NCI-H226 (cell line): ENCODE results near the gene RNF141.

Experiments
- DNase-seq: peaks from one replicate; pipeline ENCODE4 v3.0.0-alpha.2; 2015

The RNF141 gene

DNA sequence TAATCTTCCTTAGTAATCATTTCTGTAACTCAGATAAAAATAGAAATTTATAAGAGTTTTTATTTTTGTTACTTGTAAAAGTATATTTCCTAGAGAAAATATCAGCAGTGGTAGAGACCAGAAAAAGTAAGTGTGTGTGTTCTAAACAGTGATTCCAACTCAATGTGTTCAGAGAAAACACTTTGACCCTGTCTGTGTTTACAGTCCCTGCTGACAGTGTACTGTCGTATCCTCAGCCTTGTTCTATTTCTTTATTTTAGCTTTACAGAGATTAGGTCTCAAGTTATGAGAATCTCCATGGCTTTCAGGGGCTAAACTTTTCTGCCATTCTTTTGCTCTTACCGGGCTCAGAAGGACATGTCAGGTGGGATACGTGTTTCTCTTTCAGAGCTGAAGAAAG is 17.3 kb upstream of the RNF141 start:
- DNase-seq: no peak

DNA sequence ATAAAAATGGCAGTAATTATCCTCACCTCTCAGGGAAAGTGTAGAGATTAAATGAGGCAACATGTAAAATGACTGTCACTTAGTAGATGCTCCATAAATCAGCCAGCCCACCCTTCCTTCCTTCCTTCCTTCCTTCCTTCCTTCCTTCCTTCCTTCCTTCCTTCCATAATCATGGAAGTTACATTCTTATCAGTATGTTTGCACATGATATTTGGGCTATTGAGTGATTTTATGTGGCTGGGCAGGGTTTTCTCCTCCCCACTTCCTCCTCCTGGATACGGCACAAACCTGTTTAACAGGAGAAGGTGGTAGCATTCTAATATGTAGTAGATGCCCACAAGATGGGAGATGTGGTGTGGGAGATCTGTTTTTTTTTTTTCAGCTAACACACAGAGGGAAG is 15.6 kb upstream of the RNF141 start:
- DNase-seq: no peak

DNA sequence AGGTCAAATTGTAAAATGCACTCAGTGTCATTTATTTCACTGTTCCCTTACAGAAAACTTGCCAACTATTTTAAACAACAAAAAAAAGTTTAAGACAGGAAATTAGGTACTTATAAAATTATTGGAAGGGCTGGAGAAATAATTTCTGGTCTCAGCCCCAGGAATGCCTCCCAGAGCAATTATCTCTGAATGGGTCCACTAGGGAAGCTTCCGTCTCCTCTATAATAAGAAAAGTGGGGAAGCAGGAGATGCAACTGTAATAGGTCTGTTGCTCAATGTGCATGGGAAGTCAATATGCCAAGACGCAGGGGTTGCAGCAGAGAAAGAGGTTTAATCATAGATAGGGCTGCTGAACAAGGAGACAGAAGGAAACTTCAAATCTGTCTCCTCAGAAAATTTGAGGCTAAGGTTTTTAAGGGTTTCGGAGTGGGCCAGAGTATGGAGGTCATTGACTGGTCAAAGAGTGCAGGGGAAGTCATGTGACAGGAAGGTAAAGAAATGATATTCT is 10.9 kb upstream of the RNF141 start:
- DNase-seq: no peak

DNA sequence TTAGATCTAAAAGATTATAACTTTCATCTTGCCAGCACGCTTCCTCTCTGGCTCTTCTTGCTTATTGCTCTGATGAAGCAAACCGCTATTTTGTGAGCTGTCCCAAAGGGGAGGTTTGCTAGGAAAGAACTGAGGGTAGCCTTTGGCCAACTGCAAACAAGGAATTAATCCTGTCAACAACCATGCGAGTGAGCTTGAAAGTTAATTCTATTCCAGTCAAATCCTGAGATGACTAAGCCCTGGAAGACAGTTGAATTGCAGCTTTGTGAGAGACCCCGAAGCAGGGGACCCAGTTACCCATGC is 10.3 kb upstream of the RNF141 start:
- DNase-seq: no peak

DNA sequence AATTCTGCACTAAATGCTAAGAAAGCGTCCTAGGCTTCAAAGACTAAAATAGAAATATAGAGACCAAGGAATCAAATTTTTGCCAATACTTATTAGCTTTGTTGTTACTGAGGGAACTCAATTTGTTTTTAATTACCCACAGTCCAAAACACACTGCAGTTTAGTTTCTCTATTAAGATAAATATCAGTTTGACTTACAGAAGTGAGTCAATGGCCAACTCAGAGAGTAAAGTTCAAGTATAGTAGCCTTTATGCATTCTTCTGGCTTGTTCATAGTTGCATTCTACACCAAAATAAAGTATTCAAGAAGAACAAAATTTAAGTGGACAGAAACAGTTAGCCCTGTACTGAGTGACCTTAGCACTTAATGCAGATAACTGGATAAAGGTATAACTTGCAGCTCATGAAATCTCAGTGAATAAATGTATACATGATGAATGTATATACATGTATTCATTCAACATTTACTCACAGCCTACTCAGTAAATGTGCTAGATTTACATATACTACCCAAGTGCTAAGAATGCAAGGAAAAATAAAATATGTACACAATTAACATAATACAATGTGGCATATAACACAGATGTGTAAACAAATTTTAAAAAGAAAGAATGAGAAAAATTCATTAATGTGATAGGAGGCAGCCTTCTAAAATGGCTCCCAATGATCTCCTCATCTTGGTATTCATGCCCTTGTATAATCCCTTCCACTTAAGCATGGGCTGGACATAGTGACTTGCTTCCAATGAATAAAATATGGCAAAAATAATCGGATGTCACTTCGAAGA is 9.7 kb upstream of the RNF141 start:
- DNase-seq: no peak

DNA sequence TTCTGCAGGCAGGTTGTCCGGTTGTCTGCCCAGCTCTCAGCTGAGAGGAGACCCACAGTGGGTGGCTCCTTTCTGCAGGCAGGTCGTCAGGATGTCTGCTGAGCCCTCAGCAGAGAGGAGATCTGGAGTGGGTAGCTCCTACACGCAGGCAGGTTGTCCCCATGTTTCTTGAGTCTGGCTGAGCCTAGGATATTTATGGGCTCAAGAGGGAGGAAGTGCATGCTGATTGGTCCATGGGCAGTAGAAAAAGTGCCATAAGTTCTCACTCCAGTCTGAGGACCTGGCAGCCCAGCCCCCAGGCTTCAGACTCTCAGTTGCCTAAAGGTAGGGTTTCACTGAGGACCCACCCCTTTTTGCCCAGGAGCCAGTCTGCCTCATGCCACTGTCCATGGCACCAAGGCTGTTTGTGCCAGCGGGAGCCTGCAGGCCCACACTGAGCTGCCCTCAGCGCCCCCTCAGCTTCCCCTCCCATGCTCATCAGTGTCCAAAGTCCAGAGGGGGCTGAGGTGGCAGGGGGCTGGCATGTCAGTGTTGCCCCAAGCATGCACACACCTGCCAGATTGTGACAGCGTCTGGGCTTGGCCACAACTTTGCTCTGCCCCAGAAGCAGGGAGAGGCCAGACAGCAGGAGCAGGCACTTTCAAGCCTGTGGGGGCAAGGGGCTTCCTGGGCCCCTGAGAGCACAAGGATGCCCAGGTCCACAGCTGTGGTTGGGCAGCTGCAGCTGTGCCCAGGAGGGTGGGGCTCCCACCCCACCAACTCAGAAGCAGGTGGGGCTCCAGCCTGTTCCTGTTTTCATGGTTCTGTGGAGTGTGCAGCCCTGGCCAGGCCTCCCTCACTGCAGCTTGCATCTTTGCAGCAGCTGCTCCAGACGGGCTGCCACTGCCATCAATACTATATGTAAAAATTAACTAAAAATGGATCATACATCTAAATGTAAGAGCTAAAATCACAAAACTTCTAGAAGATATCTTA is 3.8 kb upstream of the RNF141 start:
- DNase-seq: no peak

DNA sequence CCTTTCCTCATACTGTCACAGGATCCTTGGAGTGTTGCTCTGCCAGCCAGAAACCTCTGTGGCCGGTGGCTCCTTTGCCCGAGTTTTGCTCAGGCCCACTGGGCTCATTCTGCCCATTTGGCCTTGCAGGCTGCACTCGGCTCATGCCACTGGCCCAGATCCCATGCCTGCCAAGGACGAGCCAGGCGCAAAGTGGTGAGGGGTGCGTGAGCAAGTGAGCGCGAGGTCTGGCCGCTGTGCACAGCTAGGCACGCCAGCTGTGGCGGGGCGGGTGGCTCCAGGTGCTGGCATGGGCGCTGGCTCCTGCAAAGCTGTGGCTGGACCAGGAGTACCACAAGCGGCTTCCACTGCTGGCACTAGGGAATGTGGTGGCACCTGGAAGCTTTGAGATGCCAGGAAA is 2.8 kb upstream of the RNF141 start:
- no peak for DNase-seq

DNA sequence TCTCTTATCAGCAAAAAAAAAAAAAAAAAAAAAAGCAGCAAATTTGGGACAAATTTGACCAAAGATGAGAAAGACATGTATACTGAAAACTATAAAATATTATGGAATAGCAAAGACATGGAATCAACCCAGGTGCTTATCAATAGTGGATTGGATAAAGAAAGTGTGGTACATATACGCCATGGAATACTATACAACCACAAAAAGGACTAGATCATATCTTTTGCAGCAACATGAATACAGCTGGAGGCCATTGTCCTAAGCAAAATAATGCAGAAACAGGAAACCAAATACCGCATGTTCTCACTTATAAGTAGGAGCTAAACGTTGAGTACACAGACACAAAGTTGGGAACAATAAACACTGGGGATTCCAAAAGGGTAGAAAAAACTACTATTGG is 1.8 kb upstream of the RNF141 start:
- DNase-seq: no peak

DNA sequence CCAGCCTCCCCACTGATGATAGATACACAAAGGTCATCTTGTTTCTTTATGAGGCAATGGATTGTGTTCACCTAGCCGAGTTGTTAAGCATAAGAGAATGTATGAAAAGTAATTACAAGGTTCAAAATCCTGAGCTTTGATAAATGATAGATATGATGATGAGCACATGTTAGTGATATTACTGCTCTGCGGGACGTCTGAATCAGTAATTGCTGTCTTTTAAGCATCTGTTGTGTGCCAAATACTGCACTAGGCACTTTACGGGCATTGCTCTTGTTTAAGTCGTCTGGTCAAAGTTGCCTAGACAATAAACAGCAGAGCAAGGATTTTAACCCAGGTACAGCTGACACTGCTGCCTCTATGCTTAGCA is 559 bp upstream of the RNF141 start:
- DNase-seq: no peak

DNA sequence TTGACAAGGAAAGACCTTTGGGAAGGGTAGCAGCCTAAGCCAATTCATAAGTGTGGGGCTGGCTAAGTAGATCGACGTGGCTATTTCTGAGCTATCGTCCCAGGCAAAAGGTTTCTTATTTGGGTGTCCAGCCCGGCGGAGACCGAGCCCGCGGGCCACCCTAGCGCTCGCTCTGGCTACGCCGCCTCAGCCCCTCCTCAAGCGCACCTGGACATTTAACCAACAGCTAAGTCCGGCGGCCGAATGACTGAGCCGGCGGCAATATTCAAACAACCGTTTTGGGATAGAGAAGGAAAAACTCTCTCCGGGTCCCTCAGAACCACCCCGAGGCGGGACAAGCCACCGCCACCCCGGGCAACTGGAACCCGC is 457 bp downstream of the RNF141 start:
- DNase-seq: no peak

DNA sequence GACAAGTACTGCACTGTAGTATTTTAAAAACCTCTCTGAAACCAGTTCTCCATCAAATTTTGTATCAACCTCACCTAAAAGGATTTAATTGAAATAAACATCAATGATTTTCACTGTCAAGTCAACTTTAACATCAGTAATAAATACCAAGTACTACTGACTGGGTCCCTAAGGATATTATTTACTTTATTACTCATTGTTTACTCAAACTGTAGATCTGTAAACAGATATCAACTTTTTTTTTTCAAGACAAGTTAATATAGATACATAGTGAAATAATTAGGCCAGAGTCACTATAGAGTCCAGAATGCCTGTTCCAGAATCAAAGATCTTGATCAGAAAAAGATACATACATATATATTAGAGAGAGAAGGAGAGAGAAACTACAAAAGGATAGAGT is 1.6 kb downstream of the RNF141 start:
- DNase-seq: no peak

DNA sequence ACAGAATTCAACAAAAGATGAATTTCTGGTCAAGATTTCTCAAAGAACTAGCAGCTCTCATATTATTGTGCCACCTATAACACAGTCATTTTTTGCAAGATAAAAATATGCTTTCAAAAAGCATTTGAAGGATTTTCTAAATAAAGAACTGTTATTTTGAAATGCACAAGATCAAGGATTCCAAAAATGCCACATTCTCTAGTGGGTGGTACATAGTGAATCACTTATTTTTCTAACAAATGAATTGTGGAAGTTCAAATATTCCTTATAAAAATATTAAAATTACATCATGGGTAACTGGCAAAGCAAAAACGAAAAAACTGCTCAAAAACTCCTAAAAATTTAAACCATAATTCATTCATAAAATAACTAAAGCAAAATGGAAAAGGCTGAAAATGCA is 2.1 kb downstream of the RNF141 start:
- no peak for DNase-seq

DNA sequence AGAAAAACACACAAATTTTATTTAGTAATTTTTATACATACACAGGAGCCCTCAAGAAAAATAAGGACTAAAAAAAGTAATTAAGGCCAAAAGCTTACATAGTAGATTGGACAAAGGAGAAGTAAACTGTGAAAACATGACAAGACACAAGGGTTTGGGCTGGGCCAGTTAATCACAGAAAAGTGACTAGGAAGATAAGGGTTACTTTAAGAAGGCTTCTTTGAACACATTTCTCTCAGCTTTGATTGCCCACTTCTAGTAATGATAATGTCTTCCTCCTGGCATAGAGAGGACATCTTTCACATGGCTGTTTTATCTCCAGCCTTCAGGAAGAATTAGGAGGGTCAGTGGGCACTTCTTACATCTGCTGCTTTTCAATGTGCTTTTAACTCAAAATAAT is 3.4 kb downstream of the RNF141 start:
- no peak for DNase-seq

DNA sequence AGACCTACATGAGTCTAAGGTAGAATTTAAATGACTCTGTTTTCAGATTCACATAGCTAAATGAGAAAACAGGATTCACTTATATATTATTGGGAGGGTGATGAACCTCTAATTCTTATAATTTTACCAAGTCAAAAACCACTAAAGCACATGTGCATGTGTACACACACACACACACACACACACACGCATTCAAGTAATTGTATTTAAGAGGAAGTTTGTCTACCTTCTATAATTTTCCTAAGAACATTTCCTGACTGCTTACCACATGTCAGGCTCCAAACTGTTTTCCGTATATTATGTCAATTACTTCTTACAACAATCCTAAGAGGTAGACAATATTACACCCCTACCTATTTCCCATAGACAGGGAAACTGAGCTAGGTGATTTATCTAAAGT is 6.7 kb downstream of the RNF141 start:
- DNase-seq: no peak

DNA sequence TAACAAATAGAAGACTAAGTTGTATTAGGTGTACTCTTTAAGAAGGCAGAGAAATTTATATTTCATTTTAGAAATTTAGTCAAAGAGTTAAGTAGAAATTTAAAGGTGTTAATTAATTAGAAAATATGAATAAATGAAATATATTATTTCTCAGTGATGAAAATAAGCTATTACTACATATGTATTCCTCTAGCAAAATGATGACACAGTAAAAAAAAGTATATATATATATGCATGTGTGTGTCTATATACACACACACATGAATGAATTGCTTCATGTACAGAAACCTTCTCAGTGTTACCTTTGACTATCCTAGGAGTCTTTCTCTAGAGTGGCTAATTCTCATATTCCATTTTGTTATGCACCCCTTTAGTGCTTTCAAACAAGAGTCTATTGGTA is 7.7 kb downstream of the RNF141 start:
- no peak for DNase-seq

DNA sequence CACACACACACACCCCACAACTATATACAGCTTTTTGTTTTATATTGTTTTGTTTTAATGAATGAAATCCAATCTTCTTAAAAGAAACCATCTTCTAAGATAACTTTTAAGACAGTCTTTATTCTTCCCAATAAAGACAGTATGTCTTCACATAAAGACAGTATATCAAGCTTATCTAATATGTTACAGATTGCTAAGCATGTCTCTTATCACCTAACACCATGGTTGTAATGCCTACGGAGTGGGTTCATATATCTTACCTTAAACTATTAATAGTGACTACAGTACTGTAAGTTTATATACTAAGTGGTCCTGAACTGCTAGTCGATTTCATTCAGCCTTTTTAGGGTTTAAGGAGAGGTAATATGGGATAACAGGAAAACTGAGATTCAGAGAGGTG is 8.5 kb downstream of the RNF141 start:
- DNase-seq: no peak

DNA sequence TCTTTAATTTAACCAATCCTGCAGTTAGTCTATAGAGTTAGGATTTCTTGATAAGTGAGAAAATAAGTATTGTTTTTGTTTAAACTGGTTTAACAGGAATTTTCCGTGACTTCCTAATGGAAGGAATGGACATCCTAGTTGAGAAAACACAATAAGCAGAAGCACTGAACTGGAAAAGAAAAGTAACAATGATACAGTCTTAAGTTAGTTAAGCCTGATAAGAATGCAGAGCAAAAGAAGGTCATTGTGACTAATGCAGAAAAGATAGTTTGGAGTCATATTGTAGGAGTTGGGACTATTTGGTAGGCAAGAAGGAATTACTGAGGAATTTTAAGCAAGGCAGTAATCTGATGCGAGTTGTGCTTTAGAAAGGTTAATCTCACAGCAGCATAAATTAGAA is 11.7 kb downstream of the RNF141 start:
- no peak for DNase-seq

DNA sequence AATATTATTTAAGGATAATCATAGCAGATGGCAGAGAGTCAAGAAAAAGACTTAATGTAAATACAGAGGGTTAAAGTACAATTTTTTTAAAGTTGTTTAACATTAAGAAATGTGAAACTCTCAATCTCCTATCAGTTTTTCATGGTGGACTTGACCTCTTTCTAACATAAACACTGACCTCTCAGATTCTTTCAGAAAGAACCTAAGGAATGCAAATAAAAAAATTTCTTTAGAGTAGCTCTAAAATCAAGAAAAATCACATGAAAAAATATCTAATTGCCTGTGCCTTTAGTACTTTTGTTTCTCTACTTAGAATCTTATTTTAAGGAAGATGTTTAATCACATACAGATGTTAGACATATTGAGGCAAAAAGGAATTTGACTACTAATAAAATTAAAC is 12.9 kb downstream of the RNF141 start:
- no peak for DNase-seq

DNA sequence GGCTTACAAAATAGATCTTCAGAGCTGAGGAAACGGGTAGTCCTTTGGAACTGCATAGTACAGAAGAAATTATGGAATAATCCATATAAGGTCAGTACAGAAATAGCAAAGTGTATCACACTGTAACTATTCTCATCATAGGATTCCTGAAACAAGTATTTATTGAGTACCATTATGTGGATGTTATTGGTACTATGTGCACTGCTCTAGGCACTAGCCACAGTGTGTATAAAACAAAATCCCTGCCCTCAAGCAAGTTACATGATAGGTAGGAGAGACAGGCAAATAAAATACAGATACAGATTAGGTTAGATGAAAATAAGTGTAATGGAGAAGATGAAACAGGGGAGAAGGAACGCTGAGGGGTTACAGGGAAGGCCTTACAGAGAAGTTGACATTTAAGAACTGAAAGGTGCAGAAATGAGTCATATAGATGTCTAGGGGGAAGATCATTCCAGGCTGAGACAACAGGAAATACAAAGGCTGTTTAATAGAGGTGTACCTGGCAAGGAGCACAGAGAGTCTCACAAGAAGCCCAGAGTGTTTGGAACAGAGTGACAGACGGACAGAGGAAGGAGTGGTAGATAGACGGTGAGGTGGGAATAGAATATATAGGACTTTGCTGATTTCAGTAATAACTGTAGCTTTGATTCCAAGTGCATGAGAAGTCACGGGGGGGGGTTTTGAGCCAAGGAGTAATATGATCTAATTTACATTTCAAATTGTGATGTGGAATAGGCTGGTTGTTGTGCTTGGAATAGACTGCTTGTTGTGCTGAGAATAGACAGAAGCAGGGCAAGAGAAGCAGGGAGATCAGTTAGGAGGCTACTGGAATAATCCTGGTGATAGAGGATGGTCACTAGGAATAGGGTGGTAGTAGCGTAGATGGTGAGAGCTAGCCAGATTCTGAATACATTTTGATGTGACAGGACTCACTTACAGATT is 13.7 kb downstream of the RNF141 start:
- no peak for DNase-seq

DNA sequence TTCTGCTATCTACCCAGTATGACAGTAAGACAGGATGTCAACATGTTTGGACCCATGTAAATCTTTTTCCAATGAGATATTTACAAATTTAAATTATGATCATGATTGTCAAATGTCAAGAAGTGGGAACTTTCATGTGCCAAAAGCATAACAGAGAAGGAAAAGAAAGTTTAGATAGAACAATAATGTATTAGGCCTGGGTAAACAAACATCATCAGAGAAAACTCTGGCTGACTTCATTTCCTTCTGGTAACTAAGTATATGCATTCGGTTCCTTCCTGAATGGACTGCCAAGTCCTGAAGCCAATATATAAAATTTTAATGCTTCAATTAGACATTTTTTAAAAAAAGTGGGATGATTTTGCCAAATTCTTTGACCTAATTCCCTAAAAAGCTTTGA is 16.5 kb downstream of the RNF141 start:
- DNase-seq: no peak

DNA sequence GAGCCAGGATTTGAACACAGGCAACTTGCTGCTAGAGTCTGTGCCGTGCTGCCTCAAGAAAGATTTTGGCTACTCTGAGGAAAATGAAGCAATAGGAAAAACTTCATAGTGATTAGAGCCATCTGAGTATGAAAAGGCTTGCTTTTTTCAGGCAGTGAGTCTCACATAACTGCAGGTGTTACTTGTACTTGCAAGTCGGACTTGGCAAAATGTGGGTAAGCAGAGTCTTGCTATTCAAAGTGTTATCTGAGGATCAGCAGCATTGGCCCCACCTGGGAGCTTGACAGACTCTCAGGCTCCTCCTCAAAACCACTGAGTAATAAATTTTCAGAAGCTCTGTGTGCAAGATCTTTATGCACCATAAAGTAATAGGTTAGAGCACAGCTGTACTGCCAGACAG is 18.1 kb downstream of the RNF141 start:
- no peak for DNase-seq

DNA sequence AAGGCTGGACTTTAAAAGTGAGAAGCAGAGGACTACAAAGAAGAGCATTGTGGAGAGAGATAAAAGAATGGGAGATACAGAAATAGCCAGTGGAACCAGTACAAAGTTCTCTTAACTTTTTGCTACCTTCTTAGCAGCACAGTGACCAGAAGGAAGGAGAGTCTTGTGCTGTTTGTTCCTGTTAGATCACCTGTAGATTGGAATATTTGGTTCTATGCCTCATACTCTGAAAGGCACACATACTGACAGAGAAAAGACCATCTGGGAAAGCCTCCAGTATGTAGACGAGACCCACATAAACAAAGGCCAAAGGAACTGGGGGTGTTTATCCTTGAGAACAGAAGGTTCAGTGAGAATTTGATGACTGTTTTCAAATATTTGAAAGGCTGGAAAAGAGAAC is 18.7 kb downstream of the RNF141 start:
- DNase-seq: no peak

DNA sequence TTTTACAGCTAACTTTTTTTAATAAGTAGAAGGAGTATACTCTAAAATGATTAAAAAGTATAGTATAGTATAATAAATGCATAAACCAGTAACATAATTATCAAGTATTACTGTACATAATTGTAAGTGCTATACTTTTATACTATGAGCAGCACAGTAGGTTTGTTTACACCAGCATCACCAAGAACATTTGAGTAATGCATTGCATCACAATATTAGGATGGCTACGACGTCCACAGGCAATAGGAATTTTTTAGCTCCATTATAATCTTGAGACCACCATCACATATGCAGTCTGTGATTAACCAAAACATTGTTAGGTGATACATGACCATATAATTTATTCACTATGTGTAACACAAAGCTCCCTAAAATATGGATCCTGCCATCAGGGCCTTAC is 20.4 kb downstream of the RNF141 start:
- DNase-seq: no peak
